ENCODE results near the gene CAMK2A.

DNA sequence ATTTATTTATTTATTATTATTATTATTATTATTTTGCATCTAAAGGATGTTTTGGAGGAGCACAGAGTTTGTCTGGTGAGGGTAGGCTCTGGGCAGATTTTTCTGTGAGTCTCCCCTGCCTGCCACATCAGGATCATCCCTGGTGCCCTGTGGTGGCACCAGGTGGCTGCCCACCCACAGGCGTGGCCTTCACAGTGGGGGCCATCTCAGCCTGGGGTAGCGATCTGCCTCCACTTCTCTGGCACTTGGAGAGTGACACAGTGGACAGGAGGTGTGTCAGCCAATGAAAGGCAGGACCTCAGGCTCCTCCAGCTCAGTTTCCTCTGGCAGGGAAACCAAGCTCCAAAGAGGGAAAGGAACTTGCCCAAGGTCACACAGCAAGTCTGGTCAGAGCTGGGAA, 69.7 kb downstream of the CAMK2A start:
- TF ChIP-seq EZH2 (IDR thresholded peaks at IDR 0.05; ENCODE audit: insufficient read depth, low read length), result no peak
- TF ChIP-seq, protein P1, sequence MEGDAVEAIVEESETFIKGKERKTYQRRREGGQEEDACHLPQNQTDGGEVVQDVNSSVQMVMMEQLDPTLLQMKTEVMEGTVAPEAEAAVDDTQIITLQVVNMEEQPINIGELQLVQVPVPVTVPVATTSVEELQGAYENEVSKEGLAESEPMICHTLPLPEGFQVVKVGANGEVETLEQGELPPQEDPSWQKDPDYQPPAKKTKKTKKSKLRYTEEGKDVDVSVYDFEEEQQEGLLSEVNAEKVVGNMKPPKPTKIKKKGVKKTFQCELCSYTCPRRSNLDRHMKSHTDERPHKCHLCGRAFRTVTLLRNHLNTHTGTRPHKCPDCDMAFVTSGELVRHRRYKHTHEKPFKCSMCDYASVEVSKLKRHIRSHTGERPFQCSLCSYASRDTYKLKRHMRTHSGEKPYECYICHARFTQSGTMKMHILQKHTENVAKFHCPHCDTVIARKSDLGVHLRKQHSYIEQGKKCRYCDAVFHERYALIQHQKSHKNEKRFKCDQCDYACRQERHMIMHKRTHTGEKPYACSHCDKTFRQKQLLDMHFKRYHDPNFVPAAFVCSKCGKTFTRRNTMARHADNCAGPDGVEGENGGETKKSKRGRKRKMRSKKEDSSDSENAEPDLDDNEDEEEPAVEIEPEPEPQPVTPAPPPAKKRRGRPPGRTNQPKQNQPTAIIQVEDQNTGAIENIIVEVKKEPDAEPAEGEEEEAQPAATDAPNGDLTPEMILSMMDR (IDR thresholded peaks at IDR 0.05; ENCODE audit: insufficient read depth, low read depth, low read length), result no peak
